Measurements from ENCODE around the gene CDHR1.

The CDHR1 gene

DNA sequence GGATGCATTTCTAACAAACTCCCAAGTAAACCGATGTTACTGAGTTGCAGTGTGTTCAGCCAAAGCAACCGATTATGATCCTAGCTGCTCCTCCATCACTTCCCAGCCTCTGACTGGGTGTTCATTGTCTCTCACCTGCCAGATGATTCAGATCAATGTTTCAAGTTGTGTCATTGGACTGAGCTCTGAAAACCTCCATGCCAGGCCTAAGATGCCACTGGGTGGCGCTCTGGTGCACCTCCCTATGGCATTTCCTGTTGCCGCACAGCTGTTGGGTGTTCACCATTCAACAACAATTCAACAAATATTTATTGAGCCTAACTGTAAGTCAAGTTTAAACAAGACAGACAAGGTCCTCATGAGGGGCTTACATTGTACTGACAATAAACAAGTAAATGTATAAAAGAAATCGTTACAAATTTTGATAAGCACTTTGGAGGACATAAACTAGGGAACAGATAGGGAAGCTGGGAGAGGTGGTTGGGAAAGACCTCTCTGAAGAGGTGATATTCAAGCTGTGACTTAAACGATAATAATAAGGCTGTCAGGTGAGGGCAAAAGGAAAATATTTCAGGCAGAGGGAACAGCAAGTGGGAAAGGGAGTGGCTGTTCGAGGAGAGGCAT, 73.3 kb downstream of the CDHR1 start:
- DNase-seq: peak; percentile 1 to 5

DNA sequence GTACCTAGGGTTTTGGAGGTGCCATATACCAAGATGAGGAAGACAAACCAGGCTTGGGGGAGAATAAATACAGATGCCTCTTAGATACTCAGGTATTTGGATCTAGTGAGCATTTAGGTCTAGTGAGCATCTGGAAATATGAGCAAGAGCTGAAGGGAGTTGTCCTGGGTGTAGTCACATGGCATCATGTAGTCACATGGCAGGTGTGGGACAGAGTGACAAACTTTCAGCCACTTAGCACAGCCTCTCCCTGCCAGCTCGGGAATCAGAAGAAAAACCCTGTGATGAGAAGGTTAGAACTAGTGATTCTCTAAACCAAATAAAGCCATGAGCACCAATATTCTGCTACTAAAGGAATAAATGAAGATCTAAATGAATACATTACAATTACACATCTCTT, 74.8 kb downstream of the CDHR1 start:
- DNase-seq: no peak

Data from NCI-H1930 (cell line).